ENCODE data around the gene DUT.

Gene DUT

DNA sequence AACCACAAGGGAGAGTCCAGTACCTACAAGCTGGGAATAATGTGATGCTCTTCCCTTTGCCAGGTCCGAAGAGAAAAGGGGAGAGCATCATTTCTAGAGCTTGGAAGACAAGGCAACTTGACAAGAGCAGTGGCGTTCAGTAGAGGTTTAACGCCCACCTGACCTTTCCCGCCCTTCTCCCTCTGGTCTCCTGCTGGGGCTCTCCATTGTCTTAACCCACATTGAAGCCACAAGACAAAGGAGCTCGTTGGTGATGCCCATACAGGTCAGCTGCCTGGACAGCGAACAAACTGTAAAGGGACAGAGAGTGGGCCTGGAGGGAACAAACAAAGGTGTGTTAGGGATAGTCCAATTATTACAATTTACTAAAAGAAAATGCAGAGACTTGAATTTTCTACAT, 13.1 kb upstream of the DUT start:
- TF ChIP-seq EZH2phosphoT487 (conservative IDR thresholded peaks at IDR 0.05; ENCODE audit: low read length), result no peak
- TF ChIP-seq, protein P1, sequence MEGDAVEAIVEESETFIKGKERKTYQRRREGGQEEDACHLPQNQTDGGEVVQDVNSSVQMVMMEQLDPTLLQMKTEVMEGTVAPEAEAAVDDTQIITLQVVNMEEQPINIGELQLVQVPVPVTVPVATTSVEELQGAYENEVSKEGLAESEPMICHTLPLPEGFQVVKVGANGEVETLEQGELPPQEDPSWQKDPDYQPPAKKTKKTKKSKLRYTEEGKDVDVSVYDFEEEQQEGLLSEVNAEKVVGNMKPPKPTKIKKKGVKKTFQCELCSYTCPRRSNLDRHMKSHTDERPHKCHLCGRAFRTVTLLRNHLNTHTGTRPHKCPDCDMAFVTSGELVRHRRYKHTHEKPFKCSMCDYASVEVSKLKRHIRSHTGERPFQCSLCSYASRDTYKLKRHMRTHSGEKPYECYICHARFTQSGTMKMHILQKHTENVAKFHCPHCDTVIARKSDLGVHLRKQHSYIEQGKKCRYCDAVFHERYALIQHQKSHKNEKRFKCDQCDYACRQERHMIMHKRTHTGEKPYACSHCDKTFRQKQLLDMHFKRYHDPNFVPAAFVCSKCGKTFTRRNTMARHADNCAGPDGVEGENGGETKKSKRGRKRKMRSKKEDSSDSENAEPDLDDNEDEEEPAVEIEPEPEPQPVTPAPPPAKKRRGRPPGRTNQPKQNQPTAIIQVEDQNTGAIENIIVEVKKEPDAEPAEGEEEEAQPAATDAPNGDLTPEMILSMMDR (IDR thresholded peaks at IDR 0.05; ENCODE audit: insufficient read depth, low read length, poor library complexity, severe bottlenecking), result no peak
- H2AFZ ChIP-seq (ENCODE audit: low read depth, low read length, severe bottlenecking), result no peak overlapping the region
- no peaks in the 10 kb centered on the region for H3K9me3 ChIP-seq (ENCODE audit: insufficient read depth, low read length)
- no peaks in the 10 kb centered on the region for H3F3A ChIP-seq (ENCODE audit: insufficient read depth)
- no peaks in the 10 kb centered on the region for H3K36me3 ChIP-seq (ENCODE audit: low read length)
- H4K20me1 ChIP-seq (ENCODE audit: low read depth, low read length), result no peaks in the 10 kb centered on the region
- no peak overlapping the region for H3K4me2 ChIP-seq (ENCODE audit: low read depth, low read length, poor library complexity, severe bottlenecking)
- H3K79me2 ChIP-seq (ENCODE audit: insufficient read depth, low read length), result no peaks in the 10 kb centered on the region
- H3K4me3 ChIP-seq (ENCODE audit: insufficient read depth, low read length, poor library complexity, severe bottlenecking), result no peak overlapping the region
- H3K9ac ChIP-seq (ENCODE audit: low read length), result no peak overlapping the region
- no peak overlapping the region for H3K27ac ChIP-seq (ENCODE audit: low read depth, low read length)
- no peaks in the 10 kb centered on the region for H3K27me3 ChIP-seq (ENCODE audit: low read length)
- H3K9me2 ChIP-seq (replicated peaks; ENCODE audit: insufficient read depth, low read length), result no peaks in the 10 kb centered on the region

DNA sequence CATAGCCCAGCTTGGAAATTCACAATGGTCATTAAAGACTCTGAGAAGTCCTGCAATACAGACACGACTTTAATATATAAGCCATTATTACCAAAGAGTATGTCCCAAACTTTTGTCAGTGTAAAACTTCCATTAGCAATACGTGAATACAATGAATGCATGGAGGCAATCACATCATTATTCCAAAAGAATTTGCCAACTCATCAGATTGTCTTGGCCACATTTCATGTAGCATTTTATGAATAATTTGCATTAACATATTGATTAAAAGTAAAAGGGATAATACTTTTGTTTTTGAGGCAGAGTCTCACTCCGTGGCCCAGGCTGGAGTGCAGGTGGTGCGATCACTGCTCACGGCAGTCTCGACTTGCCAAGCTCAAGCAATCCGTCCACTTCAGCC, 7.9 kb upstream of the DUT start:
- no peak overlapping the region for H2AFZ ChIP-seq (ENCODE audit: low read depth, low read length, severe bottlenecking)
- H3K9me2 ChIP-seq (replicated peaks; ENCODE audit: insufficient read depth, low read length), result no peaks in the 10 kb centered on the region
- no peak overlapping the region for H3K4me3 ChIP-seq (ENCODE audit: insufficient read depth, low read length, poor library complexity, severe bottlenecking)
- TF ChIP-seq EZH2phosphoT487 (conservative IDR thresholded peaks at IDR 0.05; ENCODE audit: low read length), result no peak
- TF ChIP-seq, protein P1 (IDR thresholded peaks at IDR 0.05; ENCODE audit: insufficient read depth, low read length, poor library complexity, severe bottlenecking), result no peak
- H3K4me2 ChIP-seq (ENCODE audit: low read depth, low read length, poor library complexity, severe bottlenecking), result no peak overlapping the region
- H3F3A ChIP-seq (ENCODE audit: insufficient read depth), result no peaks in the 10 kb centered on the region
- no peaks in the 10 kb centered on the region for H3K27me3 ChIP-seq (ENCODE audit: low read length)
- no peaks in the 10 kb centered on the region for H3K9me3 ChIP-seq (ENCODE audit: insufficient read depth, low read length)
- H3K36me3 ChIP-seq (ENCODE audit: low read length), result no peaks in the 10 kb centered on the region
- H3K9ac ChIP-seq (ENCODE audit: low read length), result no peak overlapping the region
- no peaks in the 10 kb centered on the region for H4K20me1 ChIP-seq (ENCODE audit: low read depth, low read length)
- no peaks in the 10 kb centered on the region for H3K79me2 ChIP-seq (ENCODE audit: insufficient read depth, low read length)
- H3K27ac ChIP-seq (ENCODE audit: low read depth, low read length), result no peak overlapping the region

DNA sequence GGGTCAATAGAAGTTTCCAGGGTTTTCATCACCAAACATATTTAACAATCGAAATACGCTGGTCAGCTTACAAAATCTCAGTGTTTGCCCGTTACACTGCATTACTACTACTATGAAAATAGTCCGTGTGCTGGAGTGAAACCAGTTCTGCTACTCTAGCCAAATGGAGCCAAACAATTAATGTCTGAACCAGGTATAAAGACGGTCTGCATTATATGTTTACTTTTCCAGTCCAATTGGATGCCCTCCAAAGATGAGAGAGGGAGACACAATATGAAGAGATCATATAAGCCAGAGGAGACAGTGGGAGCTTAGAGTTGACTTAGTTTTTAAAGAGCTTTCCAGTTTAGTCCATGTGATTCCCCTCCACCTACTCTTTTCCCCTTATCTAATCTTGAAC, 6.3 kb upstream of the DUT start:
- no peaks in the 10 kb centered on the region for H3K9me2 ChIP-seq (replicated peaks; ENCODE audit: insufficient read depth, low read length)
- no peak overlapping the region for H3K4me3 ChIP-seq (ENCODE audit: insufficient read depth, low read length, poor library complexity, severe bottlenecking)
- H4K20me1 ChIP-seq (ENCODE audit: low read depth, low read length), result no peaks in the 10 kb centered on the region
- no peak overlapping the region for H3K9ac ChIP-seq (ENCODE audit: low read length)
- no peaks in the 10 kb centered on the region for H3F3A ChIP-seq (ENCODE audit: insufficient read depth)
- TF ChIP-seq, protein P1 (IDR thresholded peaks at IDR 0.05; ENCODE audit: insufficient read depth, low read length, poor library complexity, severe bottlenecking), result no peak
- no peak for TF ChIP-seq EZH2phosphoT487 (conservative IDR thresholded peaks at IDR 0.05; ENCODE audit: low read length)
- H2AFZ ChIP-seq (ENCODE audit: low read depth, low read length, severe bottlenecking), result no peak overlapping the region
- no peaks in the 10 kb centered on the region for H3K9me3 ChIP-seq (ENCODE audit: insufficient read depth, low read length)
- no peaks in the 10 kb centered on the region for H3K27me3 ChIP-seq (ENCODE audit: low read length)
- peaks cover 9% of the 10 kb centered on the region; the same call in 1 of the 2 replicates for H3K79me2 ChIP-seq (ENCODE audit: insufficient read depth, low read length)
- H3K4me2 ChIP-seq (ENCODE audit: low read depth, low read length, poor library complexity, severe bottlenecking), result no peak overlapping the region
- no peak overlapping the region for H3K27ac ChIP-seq (ENCODE audit: low read depth, low read length)
- no peaks in the 10 kb centered on the region for H3K36me3 ChIP-seq (ENCODE audit: low read length)
